Erythroblast (primary cell): ENCODE measurements around the gene KDM4C.

Source experiments
- GATA1 ChIP-seq: IDR thresholded peaks from 2 replicates; pipeline ENCODE4 v1.6.1; 2011; ENCODE audit warnings: low read depth, mild to moderate bottlenecking, control low read depth, low read length, moderate library complexity
- POLR2A ChIP-seq: IDR thresholded peaks from 2 replicates; pipeline ENCODE4 v1.6.1; 2011; ENCODE audit warnings: mild to moderate bottlenecking, low read length

DNA sequence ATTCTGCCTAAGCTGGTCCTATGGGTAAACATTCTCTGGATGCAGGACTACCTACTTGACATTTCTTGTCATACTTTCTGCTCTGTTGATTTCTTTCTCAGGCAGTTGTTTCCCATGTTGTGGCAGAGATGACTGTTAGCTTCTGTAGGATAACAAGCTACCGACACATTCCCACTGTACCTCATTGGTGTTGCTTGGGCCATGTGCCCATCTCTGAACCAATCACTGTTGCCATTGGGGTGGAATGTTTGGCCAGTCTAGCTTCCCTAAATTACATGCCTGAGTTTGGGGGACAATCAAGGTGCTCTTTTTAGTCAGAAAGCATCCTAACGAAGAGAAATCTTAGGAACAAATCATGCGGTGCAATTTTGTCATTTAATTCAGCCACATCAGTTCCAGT lies 212.0 kb downstream of the KDM4C start:
- TF ChIP-seq POLR2A (no peak), GATA1 (no peak)
